T1000 (cell line): ENCODE data around the gene UGGT1.
A peak's percentile ranks its signal among the peaks of the same experiment; 100 is the strongest.

Experiments
- DNase-seq: peaks from one replicate; lab custom pipeline; 2025; ENCODE audit warnings: mixed read lengths; lab: John Stamatoyannopoulos, UW

UGGT1 gene

GRCh38 chr2:128090945-128091725 lies at the start of gene UGGT1:
UGGT1 (plus strand) TSS chr2:128091200; CDS start chr2:128091358, 158 bp downstream.
- DNase-seq: peak; percentile 91

- no peak for DNase-seq
These were observed 49.4 kb upstream of the UGGT1 start for GRCh38 chr2:128041561-128041960.

GRCh38 chr2:128043041-128043440 lies 48.0 kb upstream of the UGGT1 start:
- DNase-seq: no peak

- DNase-seq: no peak
These were observed 37.7 kb upstream of the UGGT1 start for GRCh38 chr2:128053331-128053730.

GRCh38 chr2:128054104-128054885 lies 36.7 kb upstream of the UGGT1 start:
- no peak for DNase-seq

- DNase-seq: no peak
These were observed 33.7 kb upstream of the UGGT1 start for GRCh38 chr2:128057334-128057733.

- DNase-seq: no peak
These were observed 32.9 kb upstream of the UGGT1 start for GRCh38 chr2:128058114-128058513.

- no peak for DNase-seq
These were observed 28.4 kb upstream of the UGGT1 start for GRCh38 chr2:128062571-128062970.

GRCh38 chr2:128064353-128064752 lies 26.6 kb upstream of the UGGT1 start:
- DNase-seq: no peak

- DNase-seq: no peak
These were observed 21.2 kb upstream of the UGGT1 start for GRCh38 chr2:128069769-128070168.

GRCh38 chr2:128073278-128073677 lies 17.7 kb upstream of the UGGT1 start:
- no peak for DNase-seq

GRCh38 chr2:128076461-128077106 lies 14.4 kb upstream of the UGGT1 start:
- DNase-seq: no peak

- DNase-seq: no peak
These were observed 6.2 kb upstream of the UGGT1 start for GRCh38 chr2:128084757-128085156.

- DNase-seq: no peak
These were observed 4.8 kb upstream of the UGGT1 start for GRCh38 chr2:128086244-128086643.

GRCh38 chr2:128090575-128090944 lies 440 bp upstream of the UGGT1 start:
- DNase-seq: no peak

- DNase-seq: no peak
These were observed 703 bp downstream of the UGGT1 start for GRCh38 chr2:128091726-128092080.

GRCh38 chr2:128092656-128093055 lies 1.7 kb downstream of the UGGT1 start:
- DNase-seq: no peak

GRCh38 chr2:128093762-128094161 lies 2.8 kb downstream of the UGGT1 start:
- DNase-seq: no peak

GRCh38 chr2:128095201-128095600 lies 4.2 kb downstream of the UGGT1 start:
- no peak for DNase-seq

- DNase-seq: no peak
These were observed 12.4 kb downstream of the UGGT1 start for GRCh38 chr2:128103407-128103806.

- DNase-seq: no peak
These were observed 14.1 kb downstream of the UGGT1 start for GRCh38 chr2:128105072-128105471.

GRCh38 chr2:128108166-128108565 lies 17.2 kb downstream of the UGGT1 start:
- DNase-seq: no peak

GRCh38 chr2:128109243-128109642 lies 18.2 kb downstream of the UGGT1 start:
- no peak for DNase-seq
